ENCODE results near the gene IGF1R. TPM values are rescaled to one million over a fixed set of nuclear protein-coding genes. Genes with fewer than 3 reads are reported as not detected.

Gene IGF1R
- total RNA-seq, 1 experiment from 2014 or later, result 16.3 TPM

- Histone ChIP-seq H3K36me3 (ENCODE audit: control insufficient read depth in 1 of 2, insufficient read depth in 2 of 2, low read length in 2 of 2) (no peaks in the 10 kb centered on the region), H3K9me3 (ENCODE audit: control insufficient read depth in 1 of 2, insufficient read depth in 1 of 2, low read depth in 1 of 2, low read length in 2 of 2) (no peaks in the 10 kb centered on the region), H3K9ac (ENCODE audit: low read length) (no peak overlapping the region), H3K4me2 (ENCODE audit: low read length) (no peak overlapping the region), H3K4me1 (ENCODE audit: control insufficient read depth in 1 of 2, insufficient read depth in 2 of 2, low read length in 2 of 2) (peaks cover 7 to 16% of the 10 kb centered on the region in 2 experiments), H3K27ac (ENCODE audit: low read depth, low read length) (no peak overlapping the region), H3K79me2 (ENCODE audit: insufficient read depth, low read length) (no peaks in the 10 kb centered on the region), H3K9me2 (ENCODE audit: insufficient read depth) (no peaks in the 10 kb centered on the region), H4K20me1 (ENCODE audit: insufficient read depth) (no peaks in the 10 kb centered on the region), H3K4me3 (replicated peaks in 1 of 2; ENCODE audit: low read depth in 1 of 2, low read length in 2 of 2) (no peak overlapping the region), H2AFZ (ENCODE audit: low read depth, low read length, poor library complexity, severe bottlenecking) (no peak overlapping the region), H3K27me3 (ENCODE audit: insufficient read depth, low read length) (no peaks in the 10 kb centered on the region)
- ATAC-seq (no peak), DNase-seq (ENCODE audit: low read depth, low spot score) (no peak)
- ChIA-PET RAD21 (ENCODE audit: low non-redundant PET in 1 of 2, low total read pairs in 2 of 2, uncharacterized antibody in 2 of 2, unreplicated experiment in 2 of 2) (no interaction called here), CTCF (interaction anchor here (0.6 kb wide), 1 partner anchor 168 kb away, joined by 3 read pairs; no protein-coding TSS in a partner anchor), POLR2A (no interaction called here)
- BruUV-seq (replicated peaks), result no TSS peak
- intact Hi-C loops (cut with micrococcal nuclease), result no loop called here
- no peak for TF ChIP-seq ZBTB33 (IDR thresholded peaks at IDR 0.05; ENCODE audit: extremely low read depth, insufficient replicate concordance, low read length)
- TF ChIP-seq SP1 (IDR thresholded peaks at IDR 0.05; ENCODE audit: low read depth), result no peak
- TF ChIP-seq RAD21 (IDR thresholded peaks at IDR 0.05; ENCODE audit: low read depth), result no peak
- no peak for TF ChIP-seq SRF (IDR thresholded peaks at IDR 0.05; ENCODE audit: low read depth)
- no peak for TF ChIP-seq POLR2AphosphoS5 (IDR thresholded peaks at IDR 0.05; ENCODE audit: low read depth, low read length)
- TF ChIP-seq CTCF (IDR thresholded peaks at IDR 0.05 in 2 of 3, conservative IDR thresholded peaks at IDR 0.05 in 1 of 3; ENCODE audit: borderline replicate concordance in 1 of 3, insufficient read depth in 1 of 3, low read depth in 2 of 3, low read length in 2 of 3), result no peak
- no peak for TF ChIP-seq ZFX (IDR thresholded peaks at IDR 0.05)
- TF ChIP-seq FOSL1 (IDR thresholded peaks at IDR 0.05; ENCODE audit: low read depth), result no peak
- TF ChIP-seq JUND (IDR thresholded peaks at IDR 0.05), result no peak
- no peak for TF ChIP-seq CEBPB (IDR thresholded peaks at IDR 0.05; ENCODE audit: low read depth)
- TF ChIP-seq YY1 (IDR thresholded peaks at IDR 0.05; ENCODE audit: extremely low read depth, insufficient replicate concordance, low read depth, low read length), result no peak
- TF ChIP-seq ATF3 (IDR thresholded peaks at IDR 0.05), result no peak
- no peak for TF ChIP-seq EZH2phosphoT487 (IDR thresholded peaks at IDR 0.05; ENCODE audit: borderline replicate concordance)
- TF ChIP-seq ZNF274 (IDR thresholded peaks at IDR 0.05; ENCODE audit: low read depth, low read length), result no peak
- TF ChIP-seq CBX3 (IDR thresholded peaks at IDR 0.05; ENCODE audit: low read depth), result no peak
- TF ChIP-seq TCF7L2 (IDR thresholded peaks at IDR 0.05; ENCODE audit: borderline replicate concordance, extremely low read depth, insufficient read depth, insufficient read length), result no peak
- TF ChIP-seq EZH2 (IDR thresholded peaks at IDR 0.05), result no peak
- no peak for TF ChIP-seq POLR2A (IDR thresholded peaks at IDR 0.05; ENCODE audit: borderline replicate concordance, extremely low read depth, insufficient read depth, insufficient read length)
Observed at GRCh38 chr15:98891301-98891700, 243.0 kb downstream of the IGF1R start.
